Measurements from ENCODE around the gene DLG5.

Gene DLG5

GRCh38 chr10:77818378-77818777, 108.2 kb downstream of the DLG5 start:
- no peak for DNase-seq

GRCh38 chr10:77817541-77817940, 109.0 kb downstream of the DLG5 start:
- DNase-seq = no peak

GRCh38 chr10:77816311-77816710, 110.2 kb downstream of the DLG5 start:
- DNase-seq = no peak

GRCh38 chr10:77812741-77813140, 113.8 kb downstream of the DLG5 start:
- no peak for DNase-seq

GRCh38 chr10:77811831-77812430, 114.6 kb downstream of the DLG5 start:
- no peak for DNase-seq

GRCh38 chr10:77810446-77811335, 115.9 kb downstream of the DLG5 start:
- no peak for DNase-seq

GRCh38 chr10:77809336-77809735, 117.2 kb downstream of the DLG5 start:
- no peak for DNase-seq

GRCh38 chr10:77807706-77808105, 118.8 kb downstream of the DLG5 start:
- no peak for DNase-seq

GRCh38 chr10:77806511-77807157, 119.9 kb downstream of the DLG5 start:
- no peak for DNase-seq

GRCh38 chr10:77805676-77806075, 120.9 kb downstream of the DLG5 start:
- DNase-seq = no peak

GRCh38 chr10:77804371-77804770, 122.2 kb downstream of the DLG5 start:
- DNase-seq = no peak

GRCh38 chr10:77801474-77802161, 124.9 kb downstream of the DLG5 start:
- no peak for DNase-seq

- no peak for DNase-seq
These were observed 125.8 kb downstream of the DLG5 start for GRCh38 chr10:77800738-77801266.

GRCh38 chr10:77800320-77800719, 126.2 kb downstream of the DLG5 start:
- DNase-seq = no peak

- no peak for DNase-seq
These were observed 127.2 kb downstream of the DLG5 start for GRCh38 chr10:77799352-77799751.

- no peak for DNase-seq
These were observed 127.6 kb downstream of the DLG5 start for GRCh38 chr10:77798940-77799339.

GRCh38 chr10:77796311-77796915, 130.1 kb downstream of the DLG5 start:
- DNase-seq = no peak

- DNase-seq = no peak
These were observed 131.0 kb downstream of the DLG5 start for GRCh38 chr10:77795426-77796055.

GRCh38 chr10:77794256-77795142, 132.1 kb downstream of the DLG5 start:
- no peak for DNase-seq

- no peak for DNase-seq
These were observed 132.7 kb downstream of the DLG5 start for GRCh38 chr10:77793831-77794230.

GRCh38 chr10:77792155-77792554, 134.4 kb downstream of the DLG5 start:
- DNase-seq = no peak
